CD4-positive, alpha-beta T cell treated with Interferon alpha-2 for 1 hour (primary cell): Measurements from ENCODE around the gene CHST13.
"Not testable (repeated sequence)": the region's sequence is repeated elsewhere in the genome, so short reads cannot be mapped to it uniquely, and the experiment has no call there.

ENCODE experiments used
- DNase-seq, 2 donors: peaks; one replicate each; pipeline ENCODE4 v3.0.0-alpha.2; 2020 to 2022

Gene CHST13

DNA sequence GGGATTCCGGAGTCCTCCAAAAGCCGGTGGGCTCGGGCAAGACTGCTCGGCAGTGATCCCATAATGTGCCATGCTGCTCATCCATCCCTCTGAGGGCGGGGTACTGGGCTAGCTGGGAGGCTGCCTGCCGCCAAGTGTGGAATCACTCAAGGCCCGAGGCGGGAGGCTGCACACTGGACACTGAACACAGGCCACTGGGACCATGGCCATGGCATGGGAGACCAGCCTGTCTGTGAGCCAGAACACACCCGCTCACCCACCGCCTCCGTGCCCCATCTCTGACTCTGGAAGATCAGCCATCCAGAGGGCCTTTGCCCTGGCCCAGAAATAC, 33.4 kb downstream of the CHST13 start:
- no peak for DNase-seq

GRCh38 chr3:126557761-126558160, 33.8 kb downstream of the CHST13 start:
- DNase-seq = no peak

- DNase-seq = no peak
These were observed 34.5 kb downstream of the CHST13 start, which contains the start of gene C3orf22 for GRCh38 chr3:126558336-126559071. Gene C3orf22 (minus strand): TSS chr3:126558932. CDS start chr3:126553390, 5,542 bp downstream.

GRCh38 chr3:126562737-126563276, 38.9 kb downstream of the CHST13 start:
- no peak for DNase-seq

DNA sequence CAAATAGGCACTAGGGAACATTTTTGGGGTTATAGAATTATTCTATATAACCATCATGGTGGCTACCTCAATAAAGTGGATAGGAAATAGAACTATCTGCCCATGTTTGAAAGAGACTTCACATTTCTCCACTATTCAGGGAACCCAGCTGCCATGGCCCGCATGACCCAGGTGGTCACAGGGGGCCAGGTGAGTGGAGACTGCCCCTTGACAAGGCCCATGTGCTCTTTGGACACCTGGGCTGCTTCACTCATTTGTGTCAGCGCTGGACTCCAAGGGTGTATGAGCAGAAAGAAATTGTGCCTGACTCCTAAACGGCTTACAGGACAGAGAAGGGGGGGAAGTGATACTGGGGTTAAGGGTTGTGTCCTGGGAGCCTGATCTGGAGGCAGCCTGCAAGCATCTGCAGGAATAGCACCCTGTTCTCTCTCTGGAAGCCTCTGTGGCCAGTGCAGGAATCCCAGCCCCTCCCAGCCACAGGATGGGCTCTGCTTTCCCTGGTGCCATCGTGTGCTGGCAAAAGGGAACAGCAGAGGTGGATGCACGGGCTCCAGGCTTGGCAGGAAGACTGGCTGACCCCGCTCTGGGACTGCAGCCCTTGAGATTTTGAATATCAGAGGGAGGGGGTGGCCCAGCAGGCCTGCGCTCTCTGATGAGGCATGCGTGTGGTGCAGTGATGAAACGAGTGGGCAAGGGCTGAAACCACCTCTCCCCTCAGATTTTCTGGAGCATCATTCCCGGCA, 43.9 kb downstream of the CHST13 start:
- no peak for DNase-seq

DNA sequence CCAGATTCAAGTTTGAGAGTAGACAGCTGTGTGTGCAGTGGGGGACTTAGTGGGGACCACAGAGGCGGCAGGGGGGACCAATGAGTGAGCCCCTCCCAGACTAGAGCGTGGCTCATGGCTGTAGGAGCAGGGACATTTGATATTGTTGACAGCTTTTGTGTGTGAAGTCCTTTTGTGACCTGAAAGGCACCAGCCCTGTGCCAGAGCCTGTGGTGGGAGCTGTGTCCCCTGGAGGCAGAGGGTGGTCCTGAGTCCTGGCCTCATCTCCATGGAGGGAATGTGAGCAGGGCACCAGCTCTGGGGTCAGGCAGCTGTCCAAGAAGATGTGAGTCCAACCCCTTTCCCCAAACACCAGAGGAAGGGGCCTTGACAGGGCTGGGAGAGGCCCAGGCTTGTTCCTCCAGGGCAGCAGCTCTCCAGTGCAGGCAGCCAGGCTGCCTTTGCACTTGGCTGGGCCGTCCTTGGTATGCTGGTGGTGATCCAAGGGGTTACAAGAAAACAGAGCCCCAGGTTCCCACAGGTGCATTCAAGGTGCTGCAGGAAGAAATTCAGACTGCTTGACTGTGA, 44.9 kb downstream of the CHST13 start:
- DNase-seq = no peak

GRCh38 chr3:126569390-126569975, 45.5 kb downstream of the CHST13 start:
- DNase-seq = no peak

- no peak for DNase-seq
These were observed 46.2 kb downstream of the CHST13 start for GRCh38 chr3:126570103-126570541.

DNA sequence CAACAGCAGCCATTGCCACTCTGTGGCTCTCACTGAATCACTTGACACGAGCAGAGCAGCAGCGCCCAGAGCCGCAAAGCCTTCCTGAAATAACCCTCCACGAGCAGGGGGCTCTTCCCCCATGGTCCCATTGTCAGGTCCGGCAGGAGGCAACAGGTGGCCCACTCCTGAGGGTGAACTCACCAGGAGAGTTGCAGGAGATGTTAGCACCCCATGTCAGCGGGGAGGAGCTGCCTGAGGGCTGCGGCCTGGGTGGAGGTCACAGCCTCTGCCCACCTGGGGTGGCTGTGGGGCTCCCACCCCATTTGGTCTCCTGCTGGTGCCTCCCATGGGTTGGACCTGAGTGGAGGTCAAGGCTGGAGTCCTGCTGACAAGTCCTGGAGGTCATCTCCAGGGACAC, 47.1 kb downstream of the CHST13 start:
- no peak for DNase-seq

GRCh38 chr3:126573492-126574117, 49.6 kb downstream of the CHST13 start:
- DNase-seq = no peak

GRCh38 chr3:126577261-126577660, 53.3 kb downstream of the CHST13 start:
- DNase-seq = no peak

DNA sequence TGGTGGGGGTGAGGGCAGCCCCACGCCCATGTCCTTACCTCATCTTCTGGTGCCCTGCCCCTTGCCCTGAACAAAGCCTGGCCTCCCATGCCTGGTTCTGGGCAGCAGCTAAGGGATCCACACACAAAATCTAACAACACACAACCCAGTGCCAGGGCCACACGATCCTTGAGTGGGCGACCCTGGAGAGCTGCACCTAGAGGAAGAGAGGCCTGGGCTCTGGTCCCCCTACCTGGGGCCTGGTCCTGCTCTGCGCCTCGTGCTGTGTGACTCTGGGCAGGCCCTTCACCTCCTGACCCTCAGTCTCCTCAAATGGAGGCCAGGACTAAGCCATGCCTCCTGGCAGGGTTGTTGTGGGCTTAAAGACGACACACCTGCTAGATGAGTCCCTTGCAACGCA, 54.7 kb downstream of the CHST13 start:
- DNase-seq = no peak

DNA sequence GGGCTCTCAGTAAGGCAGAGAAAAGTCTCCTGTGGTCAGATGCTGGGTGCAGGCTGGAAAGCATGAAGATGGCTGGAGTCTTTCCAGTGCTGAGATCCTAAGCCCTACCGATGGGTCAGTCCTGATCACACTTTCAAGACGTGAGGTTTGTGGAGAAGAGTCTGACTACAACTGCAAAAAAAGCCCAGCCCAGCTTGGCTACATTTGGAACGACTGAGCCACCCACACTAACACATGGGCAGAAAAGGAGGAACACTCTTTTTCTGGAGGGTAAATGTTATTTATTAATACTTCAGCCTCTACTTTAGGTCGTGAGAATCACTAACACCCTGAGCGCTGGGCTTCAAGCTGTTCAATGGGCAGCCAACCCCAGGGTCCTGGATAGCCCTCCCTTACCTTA, 56.8 kb downstream of the CHST13 start:
- no peak for DNase-seq

DNA sequence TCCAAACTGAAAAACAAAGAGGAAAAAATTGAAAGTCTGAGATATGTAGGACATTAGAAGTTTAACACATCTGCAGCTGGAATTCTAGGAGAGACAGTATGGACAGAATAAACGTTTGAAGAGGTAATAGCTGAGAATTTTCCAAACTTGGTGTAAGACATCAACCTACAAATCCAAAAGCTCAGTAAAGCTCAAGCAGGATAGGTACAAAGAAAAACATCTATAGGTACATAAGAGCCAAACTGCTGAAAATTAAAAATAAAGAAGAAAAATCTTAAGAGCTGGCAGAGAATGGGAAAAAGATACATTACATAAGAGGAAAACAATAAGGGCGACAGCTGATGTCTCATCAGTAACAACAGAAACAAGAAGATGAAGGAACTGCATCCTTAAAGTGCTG, 57.6 kb downstream of the CHST13 start:
- DNase-seq = no peak

DNA sequence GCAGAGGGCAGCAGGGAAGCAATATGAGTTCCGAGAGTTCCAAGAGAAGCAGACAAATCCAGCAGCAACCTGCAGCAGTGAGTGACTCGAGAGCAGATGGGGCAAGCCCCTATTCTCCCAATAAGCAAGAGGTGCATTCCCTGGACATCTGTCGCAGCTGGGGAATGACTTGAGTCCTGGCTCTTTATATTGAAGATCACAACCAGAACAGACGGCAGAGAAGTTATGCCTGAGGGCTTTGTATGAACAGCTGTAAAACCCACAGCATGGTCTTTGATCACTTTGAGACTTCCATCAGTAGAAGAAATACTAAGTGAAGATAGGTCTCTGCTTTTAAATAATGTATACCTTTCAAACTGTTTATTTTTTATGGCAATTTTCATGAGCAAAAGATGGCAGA, 58.4 kb downstream of the CHST13 start:
- DNase-seq = no peak

- DNase-seq = not testable (repeated sequence)
These were observed 67.6 kb downstream of the CHST13 start for GRCh38 chr3:126591515-126591914.
